HG02981 (cell line): ENCODE measurements around the gene TPBGL.

Source experiments
- ATAC-seq: cut with Tn5 transposase; IDR thresholded peaks from one replicate; pipeline ENCODE4 v1.9.1; 2021; ENCODE audit warnings: mild to moderate bottlenecking, moderate library complexity; ENCODE audit not compliant: unreplicated experiment

TPBGL gene

DNA sequence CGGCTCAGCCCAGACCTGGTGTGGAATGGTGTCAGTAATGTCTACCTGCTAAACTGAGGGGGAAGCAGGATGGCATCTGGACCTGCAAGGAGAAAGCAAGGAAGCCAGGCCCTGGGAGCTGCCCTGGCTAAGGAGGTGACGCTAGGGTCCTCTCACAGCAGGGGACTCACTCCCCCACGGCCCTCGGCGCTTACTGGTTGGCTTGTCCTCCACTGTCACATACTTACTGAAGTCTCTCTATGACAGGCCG lies 48.9 kb downstream of the TPBGL start:
- no peak for ATAC-seq

DNA sequence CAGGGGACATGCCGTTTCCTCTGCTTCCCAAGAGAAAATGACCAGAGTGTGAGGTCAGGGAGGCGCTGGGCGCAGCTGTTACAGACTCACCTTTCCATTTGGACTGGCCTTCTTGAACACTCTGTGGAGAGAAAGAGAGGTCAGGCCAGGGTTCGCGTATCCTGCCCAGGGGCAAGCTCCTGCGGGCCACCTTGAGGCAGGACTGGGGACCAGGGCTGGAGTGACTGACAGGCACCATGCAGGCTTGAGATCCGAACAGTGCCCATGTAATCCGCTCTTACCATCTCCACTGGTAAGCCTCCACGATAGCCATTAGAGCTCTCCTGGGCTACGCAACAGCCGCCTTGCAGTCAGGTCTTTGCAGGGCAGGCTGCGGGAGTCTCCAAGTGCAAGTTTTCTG lies 49.3 kb downstream of the TPBGL start:
- ATAC-seq: no peak

DNA sequence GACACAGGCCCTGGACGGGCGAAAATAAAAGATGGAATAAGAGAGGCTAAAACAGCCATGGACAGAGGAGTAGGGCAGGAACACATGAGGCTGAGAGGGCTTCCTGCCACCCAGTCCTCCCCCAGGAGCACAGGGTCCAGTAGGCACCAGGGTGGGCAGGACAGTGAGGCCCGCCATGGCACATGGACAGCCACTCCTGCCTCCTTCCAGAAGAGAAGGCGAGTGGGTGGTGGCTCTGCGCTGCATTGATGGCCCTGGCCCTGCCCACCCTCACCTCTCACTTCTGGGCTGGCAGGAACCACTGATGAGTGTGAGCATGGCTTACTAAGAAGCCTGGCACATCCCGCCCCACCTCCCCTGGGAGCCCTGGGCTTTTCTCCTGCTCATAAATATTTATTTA lies 51.2 kb downstream of the TPBGL start:
- ATAC-seq: no peak

GRCh38 chr11:75292943-75293342 lies 52.4 kb downstream of the TPBGL start:
- no peak for ATAC-seq
